ENCODE measurements around the gene RAB3IL1.
"Not testable (repeated sequence)": the region's sequence is repeated elsewhere in the genome, so short reads cannot be mapped to it uniquely, and the experiment has no call there.

The RAB3IL1 gene

GRCh38 chr11:61885784-61886580 is 31.4 kb downstream of the RAB3IL1 start:
- no peak for DNase-seq (ENCODE audit: low read depth)

GRCh38 chr11:61885166-61885778 is 32.1 kb downstream of the RAB3IL1 start:
- no peak for DNase-seq (ENCODE audit: low read depth)

- no peak for DNase-seq (ENCODE audit: low read depth)
Measured at GRCh38 chr11:61883947-61884346, 33.4 kb downstream of the RAB3IL1 start.

- DNase-seq (ENCODE audit: low read depth) = no peak
Measured at GRCh38 chr11:61883327-61883726, 34.0 kb downstream of the RAB3IL1 start.

GRCh38 chr11:61882879-61883278 is 34.5 kb downstream of the RAB3IL1 start:
- no peak for DNase-seq (ENCODE audit: low read depth)

- not testable (repeated sequence) for DNase-seq (ENCODE audit: low read depth)
Measured at GRCh38 chr11:61882267-61882666, 35.1 kb downstream of the RAB3IL1 start.

GRCh38 chr11:61881397-61881796 is 36.0 kb downstream of the RAB3IL1 start:
- DNase-seq (ENCODE audit: low read depth) = no peak

- DNase-seq (ENCODE audit: low read depth) = no peak
Measured at GRCh38 chr11:61880454-61880853, 36.9 kb downstream of the RAB3IL1 start.

GRCh38 chr11:61880031-61880430 is 37.3 kb downstream of the RAB3IL1 start:
- no peak for DNase-seq (ENCODE audit: low read depth)

GRCh38 chr11:61879152-61879551 is 38.2 kb downstream of the RAB3IL1 start:
- DNase-seq (ENCODE audit: low read depth) = no peak

GRCh38 chr11:61875698-61876097 is 41.7 kb downstream of the RAB3IL1 start:
- DNase-seq (ENCODE audit: low read depth) = no peak

GRCh38 chr11:61874853-61875252 is 42.5 kb downstream of the RAB3IL1 start:
- no peak for DNase-seq (ENCODE audit: low read depth)

- no peak for DNase-seq (ENCODE audit: low read depth)
Measured at GRCh38 chr11:61874377-61874809, 43.0 kb downstream of the RAB3IL1 start.

- DNase-seq (ENCODE audit: low read depth) = no peak
Measured at GRCh38 chr11:61873588-61874376, 43.6 kb downstream of the RAB3IL1 start.

- DNase-seq (ENCODE audit: low read depth) = no peak
Measured at GRCh38 chr11:61872935-61873565, 44.3 kb downstream of the RAB3IL1 start.

- peak; percentile 35 for DNase-seq (ENCODE audit: low read depth)
Measured at GRCh38 chr11:61871158-61871597, 46.2 kb downstream of the RAB3IL1 start.

- DNase-seq (ENCODE audit: low read depth) = no peak
Measured at GRCh38 chr11:61870541-61871031, 46.8 kb downstream of the RAB3IL1 start.

- DNase-seq (ENCODE audit: low read depth) = no peak
Measured at GRCh38 chr11:61869708-61870451, 47.5 kb downstream of the RAB3IL1 start.

GRCh38 chr11:61869429-61869707 is 48.0 kb downstream of the RAB3IL1 start:
- DNase-seq (ENCODE audit: low read depth) = no peak

- DNase-seq (ENCODE audit: low read depth) = no peak
Measured at GRCh38 chr11:61868571-61869428, 48.6 kb downstream of the RAB3IL1 start.

- DNase-seq (ENCODE audit: low read depth) = no peak
Measured at GRCh38 chr11:61866958-61867343, 50.4 kb downstream of the RAB3IL1 start.
